A549 (cell line): Measurements from ENCODE around the gene SLC22A14. TPM values are rescaled to one million over a fixed set of nuclear protein-coding genes. Genes with fewer than 3 reads are reported as not detected.

Experiments
- BHLHE40 ChIP-seq: IDR thresholded peaks from 2 replicates; pipeline ENCODE4 v1.6.1; 2012; ENCODE audit warnings: low read depth, low read length, inconsistent platforms
- CBX8 ChIP-seq: fragments of 200-600 bp; sonication (generic); IDR thresholded peaks from 2 replicates; pipeline ENCODE4 v1.6.1; 2016
- CEBPB ChIP-seq, 2 experiments: fragments of >200 bp in 1 of 2; sonication (Bioruptor Twin) in 1 of 2; formaldehyde crosslinking in 1 of 2; IDR thresholded peaks; 2 replicates each; pipeline ENCODE4 v1.6.1; 2012 to 2016
- EHF ChIP-seq: fragments of 250-450 bp; sonication (Bioruptor Pico); IDR thresholded peaks from 2 replicates; pipeline ENCODE4 v1.5.0; 2020; ENCODE audit warnings: mild to moderate bottlenecking
- EHMT2 ChIP-seq: fragments of 200-600 bp; sonication (generic); IDR thresholded peaks from 2 replicates; pipeline ENCODE4 v1.6.1; 2016; ENCODE audit warnings: antibody characterized with exemption, low read depth, mild to moderate bottlenecking, moderate library complexity
- ESRRA ChIP-seq: fragments of 150-350 bp; IDR thresholded peaks from 2 replicates; pipeline ENCODE4 v1.6.1; 2014; ENCODE audit warnings: mild to moderate bottlenecking, low read length, borderline replicate concordance
- FOSL2 ChIP-seq, 2 experiments: fragments of 450-650 bp in 1 of 2; fragments of >200 bp in 1 of 2; sonication (Bioruptor Twin) in 1 of 2; formaldehyde crosslinking; IDR thresholded peaks; 2 replicates each; pipeline versions ENCODE4 v1.5.0 to v1.6.1; 2016 to 2020; ENCODE audit warnings: mild to moderate bottlenecking in 1 of 2, moderate library complexity in 1 of 2
- FOXS1 ChIP-seq: fragments of 250-450 bp; sonication (Bioruptor Pico); IDR thresholded peaks from 2 replicates; pipeline ENCODE4 v1.5.0; 2020; ENCODE audit warnings: mild to moderate bottlenecking, moderate library complexity
- GATA3 ChIP-seq: IDR thresholded peaks from 2 replicates; pipeline ENCODE4 v1.6.1; 2012; ENCODE audit warnings: borderline replicate concordance
- HEYL ChIP-seq: fragments of 250-450 bp; sonication (Bioruptor Pico); IDR thresholded peaks from 2 replicates; pipeline ENCODE4 v1.8.0; 2021; ENCODE audit warnings: mild to moderate bottlenecking, moderate library complexity
- HOXA7 ChIP-seq: fragments of 250-450 bp; sonication (Bioruptor Pico); IDR thresholded peaks from 2 replicates; pipeline ENCODE4 v1.5.0; 2020; ENCODE audit warnings: mild to moderate bottlenecking, moderate library complexity
- KDM5A ChIP-seq: fragments of 200-600 bp; sonication (generic); IDR thresholded peaks from 2 replicates; pipeline ENCODE4 v1.6.1; 2016; ENCODE audit warnings: antibody characterized with exemption, mild to moderate bottlenecking
- MAFK ChIP-seq: fragments of 450-650 bp; IDR thresholded peaks from 2 replicates; pipeline ENCODE4 v1.6.1; 2014; ENCODE audit not compliant: partially characterized antibody
- NR3C1 ChIP-seq: fragments of >200 bp; sonication (Bioruptor Twin); formaldehyde crosslinking; IDR thresholded peaks from 3 replicates; pipeline ENCODE4 v1.6.1; 2017
- PHF8 ChIP-seq: fragments of 200-600 bp; sonication (generic); IDR thresholded peaks from 2 replicates; pipeline ENCODE4 v1.6.1; 2016; ENCODE audit warnings: low read depth, mild to moderate bottlenecking, antibody characterized with exemption, moderate library complexity, borderline replicate concordance
- POLR2AphosphoS2 ChIP-seq: conservative IDR thresholded peaks from 2 replicates; pipeline ENCODE4 v1.6.1; 2012; ENCODE audit warnings: low read length, improper control_type of control experiment, inconsistent platforms
- RARB ChIP-seq: fragments of 250-450 bp; sonication (Bioruptor Pico); IDR thresholded peaks from 2 replicates; pipeline ENCODE4 v1.8.0; 2021; ENCODE audit warnings: mild to moderate bottlenecking, moderate library complexity
- RCOR1 ChIP-seq: fragments of 150-350 bp; IDR thresholded peaks from 2 replicates; pipeline ENCODE4 v1.6.1; 2014; ENCODE audit warnings: antibody characterized with exemption, low read length, low read depth
- SREBF2 ChIP-seq: fragments of 450-650 bp; IDR thresholded peaks from 2 replicates; pipeline ENCODE4 v1.6.1; 2014; ENCODE audit warnings: mild to moderate bottlenecking, moderate library complexity
- TFCP2L1 ChIP-seq: fragments of 250-450 bp; sonication (Bioruptor Pico); IDR thresholded peaks from 2 replicates; pipeline ENCODE4 v1.5.0; 2021; ENCODE audit warnings: mild to moderate bottlenecking
- TP53 ChIP-seq: fragments of 250-450 bp; sonication (Bioruptor Pico); IDR thresholded peaks from 2 replicates; pipeline ENCODE4 v1.5.0; 2021; ENCODE audit warnings: mild to moderate bottlenecking, moderate library complexity
- ZNF302 ChIP-seq: fragments of 250-450 bp; sonication (Bioruptor Pico); IDR thresholded peaks from 2 replicates; pipeline ENCODE4 v1.9.0; 2021; ENCODE audit warnings: inconsistent platforms, mild to moderate bottlenecking, moderate library complexity
- ZSCAN20 ChIP-seq: fragments of 250-450 bp; sonication (Bioruptor Pico); IDR thresholded peaks from 2 replicates; pipeline ENCODE4 v1.8.0; 2022; ENCODE audit warnings: mild to moderate bottlenecking, moderate library complexity
- polyA plus RNA-seq, 4 experiments: library from polyadenylated mRNA; depleted of rRNA in 3 of 4; stranded (reverse); fragments of >200 nt; fragmentation: RNase III in 1 of 4; extraction: RNeasy Plus Mini Kit Qiagen cat#74134 plus additional on column Dnase treatment in 1 of 4; gene quantifications; 2 replicates in 3 of 4; 3 replicates in 1 of 4; pipeline ENCODE4 v1.2.3, GENCODE V29; 2011 to 2017
- TF ChIP-seq, protein P1 (sequence below): IDR thresholded peaks from 2 replicates; pipeline ENCODE4 v1.6.1; 2012
- TF ChIP-seq, protein P2 (sequence below): fragments of 250-450 bp; sonication (Bioruptor Pico); IDR thresholded peaks from 2 replicates; pipeline ENCODE4 v1.5.0; 2020; ENCODE audit warnings: low read depth, mild to moderate bottlenecking, moderate library complexity
- TF ChIP-seq, protein P3 (sequence below): IDR thresholded peaks from 2 replicates; pipeline ENCODE4 v1.6.1; 2012
- TF ChIP-seq, protein P4 (sequence below): fragments of 200-600 bp; sonication (generic); IDR thresholded peaks from 2 replicates; pipeline ENCODE4 v1.6.1; 2016; ENCODE audit warnings: antibody characterized with exemption, mild to moderate bottlenecking, moderate library complexity
- TF ChIP-seq, protein P5 (sequence below): fragments of 150-350 bp; IDR thresholded peaks from 2 replicates; pipeline ENCODE4 v1.6.1; 2014; ENCODE audit warnings: low read depth, mild to moderate bottlenecking, low read length
- TF ChIP-seq, protein P6 (sequence below): IDR thresholded peaks from 2 replicates; pipeline ENCODE4 v1.6.1; 2012; ENCODE audit warnings: low read depth, borderline replicate concordance
- TF ChIP-seq, protein P7 (sequence below): fragments of >200 bp; sonication (Bioruptor Twin); formaldehyde crosslinking; IDR thresholded peaks from 3 replicates; pipeline ENCODE4 v1.5.1; 2016

SLC22A14 gene
- polyA plus RNA-seq, 2 of the 4 experiments (the other 2 are of a cell fraction) = 0.04 TPM; not detected in 1

DNA sequence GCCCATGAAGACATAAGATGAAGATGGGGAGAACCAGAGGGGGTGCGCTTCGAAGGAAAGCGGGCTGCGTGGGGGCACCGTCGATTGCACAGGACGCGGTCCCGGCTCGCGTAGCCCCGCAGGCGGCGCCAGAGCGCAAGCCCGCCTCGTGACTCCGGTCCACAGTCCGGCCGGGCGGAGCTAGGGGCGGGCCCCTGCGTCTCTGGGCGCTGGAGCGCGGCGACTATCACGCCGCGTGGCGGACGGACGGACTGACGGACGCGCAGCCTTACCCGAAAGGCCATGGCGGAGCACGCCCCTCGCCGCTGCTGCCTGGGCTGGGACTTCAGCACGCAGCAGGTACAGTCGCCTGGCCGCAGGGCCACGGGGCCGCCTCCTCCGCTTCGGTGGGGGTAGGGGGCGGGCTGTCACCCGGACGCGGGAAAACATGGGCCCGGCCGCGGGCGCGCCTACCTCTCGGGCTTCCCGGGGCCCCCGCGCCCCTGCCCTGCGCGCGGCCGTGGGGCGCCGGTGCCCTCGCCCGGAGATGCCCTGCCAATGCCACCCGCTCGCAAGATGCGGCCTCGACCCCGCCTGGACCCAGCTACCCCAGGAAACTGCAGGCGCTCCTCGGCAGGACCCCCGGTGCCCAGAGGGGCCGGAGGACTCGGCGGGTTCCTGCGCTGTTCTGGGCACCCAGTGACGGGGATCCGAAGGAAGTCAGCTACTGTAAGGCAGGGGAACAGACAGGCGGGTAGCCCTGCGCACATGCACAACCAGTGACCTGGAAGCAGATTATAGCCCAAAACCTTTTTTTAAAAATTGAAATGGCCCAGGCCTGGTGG, 64.7 kb downstream of the SLC22A14 start, which contains the start of gene XYLB (continued):
- no peak for TF ChIP-seq SREBF2
- peak; percentile 21; the same call in 1 of the 2 replicates for TF ChIP-seq BHLHE40
- no peak for TF ChIP-seq FOSL2 (IDR thresholded peaks at IDR 0.05)
- TF ChIP-seq FOSL2 (CRISPR knock-in tag; IDR thresholded peaks at IDR 0.05) = no peak
- TF ChIP-seq, protein P1, sequence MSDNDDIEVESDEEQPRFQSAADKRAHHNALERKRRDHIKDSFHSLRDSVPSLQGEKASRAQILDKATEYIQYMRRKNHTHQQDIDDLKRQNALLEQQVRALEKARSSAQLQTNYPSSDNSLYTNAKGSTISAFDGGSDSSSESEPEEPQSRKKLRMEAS = peak; percentile 97
- TF ChIP-seq, protein P2, sequence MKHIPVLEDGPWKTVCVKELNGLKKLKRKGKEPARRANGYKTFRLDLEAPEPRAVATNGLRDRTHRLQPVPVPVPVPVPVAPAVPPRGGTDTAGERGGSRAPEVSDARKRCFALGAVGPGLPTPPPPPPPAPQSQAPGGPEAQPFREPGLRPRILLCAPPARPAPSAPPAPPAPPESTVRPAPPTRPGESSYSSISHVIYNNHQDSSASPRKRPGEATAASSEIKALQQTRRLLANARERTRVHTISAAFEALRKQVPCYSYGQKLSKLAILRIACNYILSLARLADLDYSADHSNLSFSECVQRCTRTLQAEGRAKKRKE (CRISPR knock-in tag) = no peak
- TF ChIP-seq POLR2AphosphoS2 = no peak
- TF ChIP-seq, protein P3, sequence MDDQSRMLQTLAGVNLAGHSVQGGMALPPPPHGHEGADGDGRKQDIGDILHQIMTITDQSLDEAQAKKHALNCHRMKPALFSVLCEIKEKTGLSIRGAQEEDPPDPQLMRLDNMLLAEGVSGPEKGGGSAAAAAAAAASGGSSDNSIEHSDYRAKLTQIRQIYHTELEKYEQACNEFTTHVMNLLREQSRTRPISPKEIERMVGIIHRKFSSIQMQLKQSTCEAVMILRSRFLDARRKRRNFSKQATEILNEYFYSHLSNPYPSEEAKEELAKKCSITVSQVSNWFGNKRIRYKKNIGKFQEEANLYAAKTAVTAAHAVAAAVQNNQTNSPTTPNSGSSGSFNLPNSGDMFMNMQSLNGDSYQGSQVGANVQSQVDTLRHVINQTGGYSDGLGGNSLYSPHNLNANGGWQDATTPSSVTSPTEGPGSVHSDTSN = no peak
- TF ChIP-seq, protein P4, sequence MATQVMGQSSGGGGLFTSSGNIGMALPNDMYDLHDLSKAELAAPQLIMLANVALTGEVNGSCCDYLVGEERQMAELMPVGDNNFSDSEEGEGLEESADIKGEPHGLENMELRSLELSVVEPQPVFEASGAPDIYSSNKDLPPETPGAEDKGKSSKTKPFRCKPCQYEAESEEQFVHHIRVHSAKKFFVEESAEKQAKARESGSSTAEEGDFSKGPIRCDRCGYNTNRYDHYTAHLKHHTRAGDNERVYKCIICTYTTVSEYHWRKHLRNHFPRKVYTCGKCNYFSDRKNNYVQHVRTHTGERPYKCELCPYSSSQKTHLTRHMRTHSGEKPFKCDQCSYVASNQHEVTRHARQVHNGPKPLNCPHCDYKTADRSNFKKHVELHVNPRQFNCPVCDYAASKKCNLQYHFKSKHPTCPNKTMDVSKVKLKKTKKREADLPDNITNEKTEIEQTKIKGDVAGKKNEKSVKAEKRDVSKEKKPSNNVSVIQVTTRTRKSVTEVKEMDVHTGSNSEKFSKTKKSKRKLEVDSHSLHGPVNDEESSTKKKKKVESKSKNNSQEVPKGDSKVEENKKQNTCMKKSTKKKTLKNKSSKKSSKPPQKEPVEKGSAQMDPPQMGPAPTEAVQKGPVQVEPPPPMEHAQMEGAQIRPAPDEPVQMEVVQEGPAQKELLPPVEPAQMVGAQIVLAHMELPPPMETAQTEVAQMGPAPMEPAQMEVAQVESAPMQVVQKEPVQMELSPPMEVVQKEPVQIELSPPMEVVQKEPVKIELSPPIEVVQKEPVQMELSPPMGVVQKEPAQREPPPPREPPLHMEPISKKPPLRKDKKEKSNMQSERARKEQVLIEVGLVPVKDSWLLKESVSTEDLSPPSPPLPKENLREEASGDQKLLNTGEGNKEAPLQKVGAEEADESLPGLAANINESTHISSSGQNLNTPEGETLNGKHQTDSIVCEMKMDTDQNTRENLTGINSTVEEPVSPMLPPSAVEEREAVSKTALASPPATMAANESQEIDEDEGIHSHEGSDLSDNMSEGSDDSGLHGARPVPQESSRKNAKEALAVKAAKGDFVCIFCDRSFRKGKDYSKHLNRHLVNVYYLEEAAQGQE = no peak
- TF ChIP-seq MAFK = no peak
- TF ChIP-seq GATA3 = no peak
- no peak for TF ChIP-seq ZSCAN20 (CRISPR knock-in tag)
- no peak for TF ChIP-seq EHF
- TF ChIP-seq, protein P5, sequence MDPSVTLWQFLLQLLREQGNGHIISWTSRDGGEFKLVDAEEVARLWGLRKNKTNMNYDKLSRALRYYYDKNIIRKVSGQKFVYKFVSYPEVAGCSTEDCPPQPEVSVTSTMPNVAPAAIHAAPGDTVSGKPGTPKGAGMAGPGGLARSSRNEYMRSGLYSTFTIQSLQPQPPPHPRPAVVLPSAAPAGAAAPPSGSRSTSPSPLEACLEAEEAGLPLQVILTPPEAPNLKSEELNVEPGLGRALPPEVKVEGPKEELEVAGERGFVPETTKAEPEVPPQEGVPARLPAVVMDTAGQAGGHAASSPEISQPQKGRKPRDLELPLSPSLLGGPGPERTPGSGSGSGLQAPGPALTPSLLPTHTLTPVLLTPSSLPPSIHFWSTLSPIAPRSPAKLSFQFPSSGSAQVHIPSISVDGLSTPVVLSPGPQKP = no peak
- no peak for TF ChIP-seq FOXS1 (CRISPR knock-in tag)
- TF ChIP-seq TP53 (CRISPR knock-in tag) = no peak
- no peak for TF ChIP-seq HEYL (CRISPR knock-in tag)
- TF ChIP-seq ZNF302 (CRISPR knock-in tag) = no peak
- no peak for TF ChIP-seq RARB (CRISPR knock-in tag)
- no peak for TF ChIP-seq KDM5A
- TF ChIP-seq, protein P6, sequence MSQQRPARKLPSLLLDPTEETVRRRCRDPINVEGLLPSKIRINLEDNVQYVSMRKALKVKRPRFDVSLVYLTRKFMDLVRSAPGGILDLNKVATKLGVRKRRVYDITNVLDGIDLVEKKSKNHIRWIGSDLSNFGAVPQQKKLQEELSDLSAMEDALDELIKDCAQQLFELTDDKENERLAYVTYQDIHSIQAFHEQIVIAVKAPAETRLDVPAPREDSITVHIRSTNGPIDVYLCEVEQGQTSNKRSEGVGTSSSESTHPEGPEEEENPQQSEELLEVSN = peak; percentile 92
- TF ChIP-seq HOXA7 = no peak
- no peak for TF ChIP-seq EHMT2
- TF ChIP-seq, protein P7, sequence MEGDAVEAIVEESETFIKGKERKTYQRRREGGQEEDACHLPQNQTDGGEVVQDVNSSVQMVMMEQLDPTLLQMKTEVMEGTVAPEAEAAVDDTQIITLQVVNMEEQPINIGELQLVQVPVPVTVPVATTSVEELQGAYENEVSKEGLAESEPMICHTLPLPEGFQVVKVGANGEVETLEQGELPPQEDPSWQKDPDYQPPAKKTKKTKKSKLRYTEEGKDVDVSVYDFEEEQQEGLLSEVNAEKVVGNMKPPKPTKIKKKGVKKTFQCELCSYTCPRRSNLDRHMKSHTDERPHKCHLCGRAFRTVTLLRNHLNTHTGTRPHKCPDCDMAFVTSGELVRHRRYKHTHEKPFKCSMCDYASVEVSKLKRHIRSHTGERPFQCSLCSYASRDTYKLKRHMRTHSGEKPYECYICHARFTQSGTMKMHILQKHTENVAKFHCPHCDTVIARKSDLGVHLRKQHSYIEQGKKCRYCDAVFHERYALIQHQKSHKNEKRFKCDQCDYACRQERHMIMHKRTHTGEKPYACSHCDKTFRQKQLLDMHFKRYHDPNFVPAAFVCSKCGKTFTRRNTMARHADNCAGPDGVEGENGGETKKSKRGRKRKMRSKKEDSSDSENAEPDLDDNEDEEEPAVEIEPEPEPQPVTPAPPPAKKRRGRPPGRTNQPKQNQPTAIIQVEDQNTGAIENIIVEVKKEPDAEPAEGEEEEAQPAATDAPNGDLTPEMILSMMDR = peak; percentile 89
- TF ChIP-seq RCOR1 = no peak
- 0 out of 2 replicates have a peak, but pooled peaks have one; percentile 17 for TF ChIP-seq TFCP2L1 (CRISPR knock-in tag)
- TF ChIP-seq NR3C1 = no peak
- no peak for TF ChIP-seq CBX8
- TF ChIP-seq PHF8 = peak; percentile 71; the same call in 1 of the 2 replicates
- TF ChIP-seq CEBPB (IDR thresholded peaks at IDR 0.05) = 0 out of 4 replicates have a peak, but pooled peaks of 1 of the 2 experiments have one; percentile 6
- TF ChIP-seq ESRRA = no peak
